T1000 (cell line): ENCODE measurements around the gene CALY.

Experiments
- DNase-seq: peaks from one replicate; lab custom pipeline; 2025; ENCODE audit warnings: mixed read lengths; lab: John Stamatoyannopoulos, UW

Gene CALY

DNA sequence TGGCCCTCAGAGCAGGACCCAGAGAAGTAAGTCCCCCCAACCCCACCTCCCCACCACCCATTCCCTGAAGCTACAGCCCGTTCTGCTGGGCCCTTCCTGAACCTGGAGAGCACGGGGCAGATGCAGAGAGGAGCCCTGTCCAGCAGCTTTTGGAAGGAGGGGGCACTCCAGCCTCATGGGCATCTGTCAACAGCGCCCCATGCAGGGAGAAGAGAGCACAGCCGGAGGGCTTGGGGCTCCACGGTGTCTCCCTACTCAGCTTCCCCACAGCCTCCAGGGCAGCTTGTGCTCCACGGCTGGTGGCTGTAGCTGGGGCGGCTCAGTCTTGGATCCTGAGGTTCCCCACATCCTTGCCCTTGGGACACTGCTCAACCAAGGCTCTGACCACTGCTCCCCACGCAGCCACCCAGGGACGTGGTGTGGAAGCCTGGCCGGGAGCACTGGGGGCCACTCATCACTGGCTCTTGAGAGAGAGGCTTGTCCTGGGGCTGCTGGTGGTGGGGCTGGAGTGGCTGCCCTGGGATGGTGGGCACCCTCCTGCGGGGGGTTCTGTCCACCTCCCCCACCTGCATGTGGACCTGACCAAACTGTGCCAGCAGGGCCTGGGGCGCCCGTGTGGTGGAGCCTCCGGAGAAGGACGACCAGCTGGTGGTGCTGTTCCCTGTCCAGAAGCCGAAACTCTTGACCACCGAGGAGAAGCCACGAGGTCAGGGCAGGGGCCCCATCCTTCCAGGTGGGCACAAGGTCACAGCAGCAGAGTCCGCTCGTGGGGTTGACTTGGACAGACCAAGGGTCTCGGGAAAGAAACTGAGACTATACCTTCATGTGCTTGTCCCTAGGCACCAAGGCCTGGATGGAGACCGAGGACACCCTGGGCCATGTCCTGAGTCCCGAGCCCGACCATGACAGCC is 15.0 kb upstream of the CALY start:
- no peak for DNase-seq

DNA sequence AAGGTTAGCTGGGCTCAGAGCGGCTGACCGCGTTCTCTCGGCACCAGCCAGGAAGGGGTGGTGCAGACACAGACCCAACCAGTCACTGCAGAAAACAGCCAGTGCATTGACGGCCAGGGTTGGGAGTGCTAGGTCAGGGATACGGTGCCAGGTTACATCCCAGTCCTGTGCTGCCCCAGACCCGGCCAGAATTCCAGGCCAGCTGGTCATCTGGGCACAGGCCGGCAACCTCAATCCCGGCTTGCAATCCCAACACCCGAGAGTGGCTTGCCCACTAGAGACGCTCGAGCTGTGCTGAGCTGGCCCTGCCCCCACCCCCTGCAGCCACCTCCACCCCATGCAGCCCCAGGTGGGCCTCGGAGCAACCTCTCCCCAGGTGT is 14.2 kb upstream of the CALY start:
- DNase-seq: no peak

DNA sequence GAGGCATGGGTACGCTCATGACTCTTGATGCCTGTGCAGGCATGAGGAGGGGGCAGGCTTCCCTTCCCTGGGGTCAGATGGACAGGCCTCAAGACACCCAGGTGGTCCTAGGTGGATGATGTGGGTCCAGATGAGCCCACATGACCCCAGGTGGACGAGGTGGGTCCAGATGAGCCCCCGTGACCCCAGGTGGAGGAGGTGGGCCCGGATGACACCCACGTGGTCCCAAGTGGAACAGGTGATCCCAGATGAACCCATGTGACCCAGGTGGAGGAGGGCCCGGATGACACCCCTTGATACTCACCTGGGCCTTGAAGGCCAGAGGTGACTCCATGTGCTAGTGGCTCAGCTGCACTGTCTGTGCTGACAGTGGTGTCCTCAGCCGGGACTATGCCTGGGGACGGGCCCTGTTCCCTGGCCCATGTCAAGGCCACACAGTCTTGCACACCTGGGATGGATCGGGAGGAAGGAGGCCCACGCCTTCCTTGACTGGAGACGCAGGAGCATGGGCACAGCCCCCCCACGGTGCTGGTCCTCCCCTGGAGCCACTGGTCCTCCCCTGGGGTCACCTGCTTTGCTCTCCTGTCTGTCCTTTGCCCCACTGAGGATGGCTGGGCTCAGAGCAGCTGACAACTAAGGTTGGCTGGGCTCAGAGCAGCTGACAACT is 13.7 kb upstream of the CALY start:
- DNase-seq: no peak

DNA sequence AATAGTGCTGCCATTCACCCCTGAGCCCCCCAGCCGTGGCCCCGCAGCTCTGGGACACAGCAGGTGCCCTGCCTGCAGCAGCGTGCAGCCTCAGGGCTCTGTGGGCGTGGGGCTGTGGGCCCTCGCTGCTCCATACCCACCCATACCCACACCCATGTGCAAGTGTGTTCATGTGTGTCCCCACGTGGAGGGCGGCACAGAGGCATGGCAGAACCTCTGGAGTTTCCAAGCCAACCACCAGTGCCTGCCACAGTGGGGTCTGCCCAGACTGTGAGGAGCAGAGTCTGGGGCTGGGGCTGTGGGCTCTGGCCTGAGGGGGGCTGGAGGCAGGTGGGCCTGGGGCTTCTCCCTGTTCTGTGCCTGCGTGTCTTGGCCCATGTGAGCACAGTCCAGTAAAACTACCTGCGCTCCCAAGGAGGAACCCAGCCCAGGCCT is 12.9 kb upstream of the CALY start:
- DNase-seq: no peak

DNA sequence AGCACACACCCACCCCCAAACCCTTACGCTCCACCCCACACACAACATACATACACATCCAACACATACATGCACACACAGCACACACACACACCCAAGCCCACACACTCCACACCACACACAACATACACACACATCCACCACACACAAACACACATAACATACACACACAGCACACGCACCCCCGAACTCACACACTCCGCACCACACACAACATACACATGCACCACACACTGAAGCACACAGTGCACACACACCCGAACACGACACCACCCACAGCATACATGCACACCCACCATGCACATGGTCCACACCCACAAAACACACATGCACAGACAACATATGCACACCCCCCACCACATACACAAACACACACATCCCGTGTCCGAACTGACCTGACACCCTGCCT is 12.5 kb upstream of the CALY start:
- no peak for DNase-seq

DNA sequence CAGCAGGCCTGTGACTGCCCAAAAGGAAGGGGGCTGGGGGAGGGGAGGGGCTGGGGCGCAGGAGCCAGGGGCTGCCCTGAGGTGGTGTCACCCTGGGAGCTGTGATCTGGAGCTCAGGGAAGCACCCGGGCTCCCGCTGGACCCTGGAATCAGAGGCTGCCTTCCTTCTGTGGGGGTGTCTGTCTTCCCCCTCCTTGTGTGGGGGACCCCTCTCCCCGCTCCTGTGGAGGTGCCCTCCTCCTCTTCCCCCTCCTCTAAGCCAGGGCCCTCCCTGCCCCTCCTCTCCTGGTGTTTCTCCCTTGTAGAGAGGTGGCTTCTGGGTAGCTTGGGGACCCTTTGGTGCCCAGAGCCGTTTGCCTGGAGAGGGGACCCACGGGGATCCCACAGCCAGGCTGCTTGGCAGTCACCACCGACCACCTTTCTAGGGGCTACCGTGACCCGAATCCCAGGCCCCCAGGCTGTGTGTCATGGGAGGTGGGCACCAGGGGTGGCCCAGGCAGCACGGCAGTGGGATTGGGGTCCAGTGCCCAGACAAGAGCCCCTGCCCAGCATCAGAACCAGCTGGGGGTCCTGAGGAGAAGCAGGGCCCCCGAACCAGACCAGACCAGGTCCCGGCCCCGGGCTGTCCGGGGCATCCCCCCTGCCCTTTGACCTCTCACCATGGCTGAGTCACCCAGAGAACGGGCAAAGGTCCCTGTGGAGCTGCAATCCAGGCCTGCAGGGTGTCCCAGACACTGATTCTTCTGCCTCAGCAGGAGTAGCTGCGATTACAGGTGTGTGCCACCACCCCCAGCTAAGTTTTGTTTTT is 11.2 kb upstream of the CALY start:
- no peak for DNase-seq

DNA sequence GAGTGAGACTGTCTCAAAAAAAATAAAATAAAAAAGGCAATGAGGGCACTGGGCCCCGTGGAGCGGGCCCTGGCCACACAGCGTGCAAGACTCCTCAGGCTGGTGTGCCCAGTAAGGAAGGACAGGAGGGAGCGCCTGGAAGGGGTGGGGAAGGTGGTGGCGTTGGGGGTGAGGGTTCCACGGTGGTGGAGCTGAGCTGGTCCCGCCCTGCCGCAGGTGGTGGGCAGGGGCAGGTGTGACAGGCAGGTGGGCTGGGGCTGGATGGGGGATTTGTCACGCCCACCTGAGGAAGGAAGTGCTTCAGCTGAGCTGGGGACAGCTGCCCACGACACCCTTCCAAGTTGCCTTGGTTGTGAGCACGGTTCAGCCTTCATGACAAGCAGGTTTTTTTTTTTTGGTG is 9.7 kb upstream of the CALY start:
- no peak for DNase-seq

DNA sequence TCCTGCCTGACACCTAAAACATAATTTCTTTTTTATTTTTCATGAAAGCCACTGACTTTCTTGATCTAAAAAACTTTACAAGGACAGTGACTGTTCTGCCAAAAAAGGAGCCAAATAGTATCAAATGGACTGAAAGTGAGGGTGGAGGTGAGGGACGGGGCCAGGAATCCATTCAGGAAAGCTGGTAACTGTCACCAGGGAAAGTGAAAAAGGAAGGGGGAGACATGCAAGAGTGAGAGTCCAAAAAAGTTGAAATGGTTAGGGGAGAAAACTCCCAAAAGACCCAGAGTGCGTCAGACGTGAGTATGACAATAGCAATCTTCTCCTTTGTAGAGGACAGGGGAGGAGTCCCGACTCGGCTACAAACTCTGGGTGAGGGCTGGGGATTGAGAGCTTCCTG is 7.5 kb upstream of the CALY start:
- no peak for DNase-seq

DNA sequence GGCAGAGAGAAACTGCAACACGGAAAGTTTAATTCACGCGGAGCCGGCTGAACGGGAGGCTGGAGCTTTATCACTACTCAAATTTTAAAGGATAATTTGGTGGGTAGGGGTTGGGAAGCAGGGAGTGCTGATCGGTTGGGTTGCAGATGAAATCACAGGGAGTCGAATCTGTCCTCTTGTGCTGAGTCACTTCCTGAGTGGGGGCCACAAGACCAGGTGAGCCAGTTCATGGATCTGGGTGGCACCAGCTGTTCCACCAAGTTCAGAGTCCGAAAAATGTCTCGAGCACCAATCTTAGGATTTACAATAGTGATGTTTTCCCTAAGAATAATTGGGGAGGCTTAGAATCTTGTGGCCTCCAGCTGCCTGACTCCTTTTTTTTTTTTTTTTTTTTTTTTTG is 6.9 kb upstream of the CALY start:
- no peak for DNase-seq

DNA sequence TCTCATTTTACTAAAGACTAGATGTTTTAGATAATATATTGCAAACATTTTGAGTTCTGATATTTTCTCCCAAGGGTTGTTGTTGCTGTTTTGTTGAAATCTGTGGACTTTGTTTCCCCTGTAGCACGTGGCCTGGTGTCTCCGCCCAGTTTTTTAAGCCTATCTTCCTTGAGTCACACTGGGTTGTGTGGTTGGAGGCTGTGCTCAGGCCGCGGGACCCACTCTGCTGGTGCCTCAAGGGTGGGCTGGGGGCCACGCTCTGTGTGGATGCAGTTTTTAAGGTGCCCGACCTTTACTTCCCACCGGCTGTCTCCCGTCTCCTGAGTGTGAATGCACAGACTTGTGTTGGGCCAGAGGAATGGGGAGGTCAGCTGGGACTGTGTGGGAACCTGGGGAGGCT is 6.2 kb upstream of the CALY start:
- DNase-seq: no peak

DNA sequence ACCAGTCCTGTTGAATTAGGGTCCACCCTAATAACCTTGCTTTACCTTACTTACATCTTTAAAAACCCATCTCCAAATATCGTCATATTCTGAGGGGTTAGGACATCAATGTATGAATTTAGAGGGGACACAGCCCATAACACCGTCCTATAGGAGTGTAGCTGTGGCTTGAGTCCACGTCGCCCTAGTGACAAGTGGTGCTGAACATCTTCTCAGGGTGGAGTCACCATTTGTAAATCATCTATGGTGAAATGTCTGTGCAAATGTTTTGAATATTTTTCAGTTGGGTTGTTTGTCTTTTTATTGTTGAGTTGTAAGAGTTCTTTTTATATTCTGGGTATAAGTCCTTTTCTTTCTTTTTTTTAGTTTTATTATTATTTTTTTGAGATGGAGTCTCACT is 5.3 kb upstream of the CALY start:
- DNase-seq: no peak

DNA sequence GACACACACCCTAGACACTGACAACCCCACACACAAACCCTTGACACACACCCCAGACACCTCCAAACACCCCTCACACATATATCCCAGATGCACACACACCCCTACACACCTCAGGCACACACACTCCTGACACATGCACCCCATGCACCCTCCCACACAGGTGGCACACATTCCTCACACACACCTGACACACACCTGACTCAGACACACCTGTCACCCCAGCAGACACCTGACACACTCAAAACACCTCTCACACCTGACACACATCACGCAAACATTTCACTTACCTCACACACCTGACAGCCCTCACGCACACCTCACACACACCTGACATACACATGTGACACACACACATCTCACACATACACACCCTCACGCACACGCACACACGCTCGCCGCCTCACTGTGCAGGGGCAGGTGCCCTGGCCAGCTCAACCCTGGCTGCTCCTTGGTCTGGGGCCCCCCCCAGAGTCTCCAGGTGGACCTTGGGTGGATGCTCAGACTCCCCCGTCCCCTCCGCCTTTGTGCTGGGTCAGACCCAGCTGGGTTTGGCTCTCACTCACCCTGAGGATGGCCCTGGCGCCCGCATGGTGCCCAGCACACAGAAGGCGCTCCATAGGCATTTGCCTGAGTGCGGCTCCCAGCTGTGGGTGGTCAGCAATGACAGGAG is 3.1 kb upstream of the CALY start:
- DNase-seq: no peak

DNA sequence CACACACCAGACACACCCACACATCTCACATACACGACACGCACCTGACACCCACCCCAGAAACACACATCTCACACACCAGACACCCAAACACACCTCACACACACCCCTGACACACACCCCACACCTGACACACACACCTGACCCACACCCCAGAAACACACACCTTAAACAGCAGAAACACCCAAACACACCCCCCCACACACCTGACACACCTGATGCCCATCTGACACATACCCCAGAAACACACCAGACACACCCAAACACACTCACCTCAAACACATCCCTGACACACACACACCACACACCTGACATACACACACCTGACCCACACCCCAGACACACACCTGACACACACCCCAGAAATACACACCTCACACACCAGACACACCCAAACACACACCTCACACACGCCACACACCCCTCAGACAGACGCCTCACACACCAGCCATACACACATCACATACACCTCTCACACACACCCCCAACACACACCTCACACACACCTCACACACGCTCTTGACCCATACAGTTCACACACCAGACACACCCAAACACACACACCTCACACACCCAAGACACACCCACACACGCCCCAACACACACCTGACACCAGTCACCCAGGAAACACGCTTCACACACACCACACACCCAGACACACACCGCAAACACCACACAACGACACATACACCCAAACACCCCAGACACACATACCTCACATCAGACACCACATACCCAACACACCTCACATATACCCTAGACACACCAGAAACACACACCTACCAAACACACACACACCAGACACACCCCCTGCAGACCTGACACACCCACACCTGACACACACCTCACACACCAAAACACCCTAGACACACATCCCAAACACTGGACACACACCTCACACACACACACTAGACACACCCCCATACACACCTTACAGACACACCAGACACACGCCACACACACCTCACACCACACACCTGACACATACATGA is 1.7 kb upstream of the CALY start:
- DNase-seq: no peak

DNA sequence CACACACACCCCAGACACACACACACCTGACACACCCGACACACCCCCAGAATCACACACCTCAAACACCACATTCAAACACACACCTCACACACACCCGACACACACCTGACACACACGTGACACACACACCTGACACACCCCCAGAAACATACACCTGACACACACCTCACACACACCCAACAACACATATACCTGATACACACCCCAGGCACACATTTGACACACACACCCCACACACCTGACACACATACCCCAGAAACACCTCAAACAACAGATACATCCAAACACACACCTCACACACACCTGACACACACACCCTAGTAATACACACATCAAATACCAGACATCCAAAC is 652 bp upstream of the CALY start:
- DNase-seq: no peak

DNA sequence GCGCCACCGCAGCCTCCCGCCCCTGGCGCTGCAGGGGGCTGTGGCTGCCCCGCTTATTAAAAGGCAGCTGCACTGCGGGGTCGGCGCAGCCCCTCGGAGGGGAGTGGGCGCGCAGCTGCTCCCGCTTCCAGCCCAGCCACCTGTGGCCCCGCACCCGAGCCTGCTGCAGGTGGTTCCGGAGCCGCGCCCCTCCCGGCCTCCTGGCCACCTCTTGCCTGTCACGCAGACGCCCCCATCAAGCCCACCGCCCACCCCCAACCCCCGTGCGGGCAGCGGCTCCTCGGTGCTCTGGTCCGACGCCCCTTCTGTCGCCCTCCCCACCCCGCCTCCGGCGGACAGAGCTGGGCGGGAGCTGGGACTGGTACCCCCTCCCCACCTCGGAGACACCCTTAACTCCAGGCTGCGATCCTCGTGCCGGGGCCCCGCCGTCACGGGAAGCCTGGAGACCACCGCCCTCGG is 549 bp downstream of the CALY start:
- no peak for DNase-seq

DNA sequence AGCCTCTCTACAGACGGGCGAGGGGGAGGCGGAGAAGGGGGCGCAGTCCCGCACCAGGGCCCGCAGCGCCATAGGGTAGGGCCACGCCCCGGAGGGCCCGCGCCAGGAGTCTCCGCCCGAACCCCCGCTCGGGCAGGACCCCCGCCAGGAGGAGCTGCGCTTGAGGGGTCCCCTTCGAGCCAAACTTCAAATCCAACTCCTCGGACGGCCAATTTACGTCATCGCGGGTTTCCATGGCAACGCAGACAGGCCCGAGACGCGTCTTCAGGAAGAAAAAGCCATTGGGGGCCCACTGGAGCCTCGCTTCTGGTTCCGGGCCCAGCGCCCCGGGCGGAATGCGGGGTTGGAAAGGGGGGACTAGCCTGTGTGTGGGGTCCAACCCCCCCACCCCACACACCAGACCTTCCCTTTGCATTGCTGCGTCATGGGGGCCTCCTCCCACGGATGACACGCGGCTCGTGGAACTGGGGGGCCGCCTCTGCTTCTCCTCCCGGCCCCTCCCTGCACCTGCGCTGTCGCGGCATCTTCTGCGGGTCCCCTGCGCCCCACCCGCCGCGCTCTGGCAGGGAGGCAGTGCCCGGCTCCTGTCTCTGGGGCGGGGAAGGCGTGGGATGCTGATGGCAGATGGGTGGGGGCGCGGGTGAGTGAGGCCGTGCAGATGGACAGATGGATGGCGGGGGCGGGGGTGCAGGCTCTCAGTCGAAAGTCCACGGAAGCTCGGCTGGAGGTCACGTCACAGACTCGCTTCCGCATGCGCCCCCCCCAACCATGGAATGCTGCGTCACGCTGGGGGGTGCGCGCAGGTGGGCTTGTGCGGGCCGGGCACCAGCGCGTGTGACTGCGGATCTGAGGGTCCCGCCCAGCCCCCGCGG is 1.2 kb downstream of the CALY start:
- DNase-seq: peak; percentile 62

DNA sequence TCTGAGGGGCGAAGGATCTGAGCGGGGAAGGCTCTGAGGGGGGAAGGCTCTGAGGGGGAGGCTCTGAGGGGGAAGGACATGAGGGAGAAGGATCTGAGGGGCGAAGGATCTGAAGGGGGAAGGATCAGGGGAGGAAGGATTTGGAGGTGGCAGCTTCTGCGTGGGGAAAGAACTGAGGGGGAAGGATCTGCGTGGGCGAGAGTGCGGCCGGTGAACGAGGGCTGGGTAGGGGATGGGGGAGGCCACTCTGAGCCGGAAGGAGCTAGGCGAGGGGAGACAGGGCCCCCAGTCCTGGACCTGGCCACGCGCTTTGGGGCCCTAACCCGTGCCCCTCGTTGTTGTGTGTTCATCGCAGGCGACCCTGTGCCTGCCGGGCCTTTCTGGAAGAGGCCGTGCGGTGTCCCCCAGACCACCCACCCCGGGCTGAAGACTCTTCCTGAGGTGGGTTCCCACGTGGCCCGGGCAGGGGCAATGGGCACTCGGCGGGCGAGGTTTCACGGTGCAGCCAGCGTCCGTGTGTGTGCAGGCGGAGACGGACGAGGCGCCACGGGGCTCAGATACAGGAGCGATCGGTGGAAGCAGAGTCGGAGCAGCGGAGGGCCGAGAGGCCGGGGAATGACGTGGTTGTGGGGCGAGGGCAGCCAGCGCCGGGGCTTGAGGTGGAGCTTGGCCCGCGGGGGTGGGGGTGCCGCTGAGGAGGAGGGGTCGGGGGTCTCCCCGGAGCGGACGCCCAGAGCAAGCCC is 2.0 kb downstream of the CALY start:
- no peak for DNase-seq

DNA sequence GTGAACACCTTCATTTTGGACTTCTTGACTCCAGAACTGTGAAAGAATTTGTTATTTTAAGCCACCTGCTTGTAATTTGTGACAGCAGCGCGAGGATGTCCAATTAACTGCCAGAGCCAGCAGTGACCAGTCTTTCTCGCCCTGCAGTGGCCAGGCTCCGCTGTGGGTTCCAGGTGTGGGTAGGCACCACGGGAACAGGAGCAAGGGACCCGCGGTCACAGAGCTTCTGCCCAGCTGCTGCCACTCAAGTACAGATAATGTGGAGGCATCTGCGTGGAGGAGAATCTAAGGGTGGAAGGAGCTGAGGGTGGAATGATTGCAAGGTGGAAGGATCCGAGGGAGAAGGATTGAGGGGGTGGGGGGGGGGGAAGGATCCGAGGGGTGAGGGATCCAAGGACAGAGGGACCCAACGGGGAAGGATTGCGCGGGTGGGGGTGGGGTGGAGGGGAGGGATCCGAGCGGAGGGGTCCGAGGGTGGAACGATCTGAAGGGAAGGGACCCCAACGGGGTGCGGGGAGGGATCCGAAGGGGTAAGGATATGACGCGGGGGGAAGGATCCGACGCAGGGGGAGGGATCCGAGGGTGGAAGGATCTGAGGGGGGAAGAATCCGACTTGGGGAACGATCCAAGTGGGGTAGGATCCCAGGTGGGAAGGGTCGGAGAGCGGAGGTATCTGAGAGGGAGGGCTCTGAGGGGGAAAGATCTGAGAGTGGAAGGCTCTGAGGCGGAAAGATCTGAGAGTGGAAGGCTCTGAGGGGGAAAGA is 3.6 kb downstream of the CALY start:
- DNase-seq: no peak
